ENCODE results near the gene PHLDB2.

The PHLDB2 gene

DNA sequence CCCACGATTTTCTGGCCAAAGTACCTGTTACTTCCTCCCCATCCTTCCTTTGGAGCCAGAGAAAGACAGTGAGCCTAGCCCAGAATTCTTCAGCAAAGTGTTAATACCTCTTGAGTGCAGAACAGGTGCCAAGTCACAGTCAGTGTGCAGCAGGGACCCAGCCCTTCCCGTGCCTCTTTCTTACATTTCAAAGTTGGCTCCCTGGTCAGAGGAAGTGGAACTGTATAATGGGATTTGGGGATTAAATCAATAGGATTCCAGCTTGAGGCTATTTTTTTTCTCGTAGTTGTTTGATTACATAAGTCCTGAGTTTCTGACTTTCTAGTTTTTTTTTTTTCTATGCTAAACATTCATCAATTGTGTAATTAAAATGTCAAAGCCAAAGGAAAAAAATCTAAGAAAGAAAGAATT, 67.2 kb downstream of the PHLDB2 start:
- no peak for DNase-seq (ENCODE audit: low read depth)

GRCh38 chr3:111928613-111929012, 69.5 kb downstream of the PHLDB2 start:
- DNase-seq (ENCODE audit: low read depth) = no peak

- DNase-seq (ENCODE audit: low read depth) = no peak
These were observed 70.4 kb downstream of the PHLDB2 start for GRCh38 chr3:111929484-111929883.

DNA sequence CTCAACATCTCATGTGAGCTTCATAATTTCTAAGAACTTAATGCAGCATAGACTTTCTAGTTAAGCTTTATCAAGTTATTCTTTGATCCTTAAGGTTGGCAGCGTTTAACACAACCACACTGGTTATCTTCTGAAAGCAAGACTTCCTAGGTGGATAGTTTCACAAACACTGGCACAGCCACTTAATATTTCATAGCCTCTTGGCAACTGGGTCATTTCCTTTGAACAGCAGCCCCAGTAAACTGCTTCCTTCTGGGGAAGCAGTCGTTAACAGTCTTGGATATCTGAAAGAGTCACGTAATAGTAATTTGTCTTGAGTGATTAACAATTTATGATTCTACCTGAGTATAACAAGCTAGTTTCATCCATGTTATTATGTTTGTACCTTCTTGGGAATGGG, 73.9 kb downstream of the PHLDB2 start:
- DNase-seq (ENCODE audit: low read depth) = no peak

- peak; percentile 63 for DNase-seq (ENCODE audit: low read depth)
These were observed 77.3 kb downstream of the PHLDB2 start for GRCh38 chr3:111936191-111936841.

GRCh38 chr3:111936967-111937366, 77.9 kb downstream of the PHLDB2 start:
- no peak for DNase-seq (ENCODE audit: low read depth)

DNA sequence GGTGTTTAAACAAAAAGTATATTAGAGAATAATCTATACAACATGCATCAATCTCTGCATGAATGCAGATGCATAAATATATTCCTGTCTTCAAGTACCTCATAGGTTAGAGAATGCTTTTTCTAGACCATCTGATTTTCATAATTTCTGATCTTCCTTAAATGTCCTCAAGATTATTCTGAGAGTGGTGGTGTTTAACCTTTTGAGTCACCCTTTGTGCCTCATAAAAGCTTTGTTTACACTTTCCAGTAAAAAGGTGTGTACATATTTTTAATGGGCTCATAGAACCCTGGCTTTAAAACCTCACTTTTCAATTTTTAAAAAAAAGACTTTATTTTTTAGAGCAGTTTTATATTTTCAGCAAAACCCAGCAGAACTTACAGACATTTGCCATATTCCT, 78.8 kb downstream of the PHLDB2 start:
- no peak for DNase-seq (ENCODE audit: low read depth)

DNA sequence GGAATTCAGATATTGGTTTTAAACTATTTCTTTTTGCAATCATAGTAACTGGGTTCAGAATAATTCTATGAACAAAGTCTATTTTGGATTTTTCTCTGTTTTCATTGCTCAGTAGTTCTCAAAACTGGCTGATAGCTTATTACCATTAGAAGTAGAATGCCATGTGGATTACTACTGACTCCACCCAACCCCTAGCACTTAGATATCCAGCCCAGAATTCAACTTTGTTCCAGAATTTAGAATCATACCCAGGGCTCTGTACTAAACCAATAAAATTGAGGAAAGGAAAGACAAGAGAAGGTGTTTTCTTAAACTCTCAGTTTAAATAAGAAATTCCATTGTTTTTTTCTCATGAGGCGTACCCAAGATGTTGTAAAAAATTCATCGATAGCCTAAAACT, 80.8 kb downstream of the PHLDB2 start:
- DNase-seq (ENCODE audit: low read depth) = no peak

DNA sequence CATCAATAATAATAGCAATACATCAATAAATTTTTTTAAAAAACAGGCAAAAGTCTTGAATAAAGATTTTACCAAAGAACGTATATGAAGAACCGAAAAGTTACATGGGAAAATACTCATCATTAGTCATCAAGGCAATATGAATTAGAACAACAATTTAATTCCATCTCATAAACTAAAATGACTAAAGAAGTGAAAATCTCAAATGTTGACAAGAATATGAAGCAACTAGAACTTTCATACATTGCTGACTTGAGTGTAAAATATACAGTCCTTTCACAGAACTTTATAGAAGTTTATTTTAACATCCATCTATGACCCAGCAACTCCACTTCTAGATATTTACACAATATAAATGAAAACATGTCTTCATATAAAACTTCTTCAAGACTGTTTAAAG, 84.5 kb downstream of the PHLDB2 start:
- no peak for DNase-seq (ENCODE audit: low read depth)

DNA sequence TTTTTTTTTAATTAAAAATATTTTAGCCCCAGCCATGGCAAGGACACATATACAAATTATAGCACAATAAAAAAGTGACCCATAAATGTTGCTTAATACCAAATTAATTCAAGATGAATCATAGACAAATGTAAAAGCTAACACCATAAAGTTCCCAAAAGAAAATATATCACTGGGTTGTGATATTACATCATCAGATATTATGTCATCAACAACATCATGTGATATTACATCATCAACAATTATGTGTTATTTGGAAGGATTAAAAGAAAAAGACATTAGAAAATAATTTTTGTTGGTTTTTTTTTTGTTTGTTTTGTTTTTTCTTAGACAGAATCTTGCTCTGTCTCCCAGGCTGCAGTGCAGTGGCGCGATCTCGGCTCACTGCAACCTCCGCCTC, 85.3 kb downstream of the PHLDB2 start:
- DNase-seq (ENCODE audit: low read depth) = no peak

DNA sequence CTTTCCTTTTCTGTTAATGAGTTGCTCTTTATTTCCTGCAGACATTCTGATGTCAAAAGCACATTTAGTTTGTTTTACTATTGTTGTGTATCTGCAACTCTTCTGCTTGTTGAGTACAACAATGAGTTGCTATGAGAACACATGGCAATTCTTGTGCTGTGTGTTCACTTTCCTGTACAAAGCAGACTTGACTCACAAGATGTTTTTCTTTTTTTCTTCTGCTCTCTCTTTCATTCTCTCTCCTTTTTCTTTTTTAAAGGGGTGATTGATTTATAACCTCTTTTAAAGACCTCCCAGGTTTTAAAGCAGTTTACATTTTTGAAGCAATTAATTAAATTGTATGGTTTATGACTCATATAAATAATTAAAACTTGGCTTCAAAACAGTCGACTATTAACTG, 88.2 kb downstream of the PHLDB2 start:
- peak; percentile 50 for DNase-seq (ENCODE audit: low read depth)

GRCh38 chr3:111948786-111949185, 89.7 kb downstream of the PHLDB2 start:
- DNase-seq (ENCODE audit: low read depth) = no peak

- no peak for DNase-seq (ENCODE audit: low read depth)
These were observed 90.6 kb downstream of the PHLDB2 start for GRCh38 chr3:111949712-111950111.

DNA sequence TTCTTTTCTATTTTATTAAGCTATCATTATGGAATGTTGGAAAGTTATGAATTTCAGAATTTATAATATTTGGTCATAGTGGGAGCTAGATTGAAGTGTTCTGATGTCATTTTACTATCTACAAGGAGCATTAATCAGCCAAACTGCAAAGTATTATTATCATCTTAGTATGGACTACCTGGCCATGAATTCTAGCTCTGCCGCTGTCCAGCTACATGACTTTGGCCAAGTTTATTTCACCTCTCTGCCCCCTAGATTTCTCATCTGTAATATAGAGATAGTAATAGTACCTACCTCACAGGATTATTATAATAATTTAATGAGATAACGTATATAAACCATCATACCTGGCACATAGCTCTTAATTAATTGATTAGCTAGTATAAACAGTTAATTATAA, 92.0 kb downstream of the PHLDB2 start:
- no peak for DNase-seq (ENCODE audit: low read depth)

DNA sequence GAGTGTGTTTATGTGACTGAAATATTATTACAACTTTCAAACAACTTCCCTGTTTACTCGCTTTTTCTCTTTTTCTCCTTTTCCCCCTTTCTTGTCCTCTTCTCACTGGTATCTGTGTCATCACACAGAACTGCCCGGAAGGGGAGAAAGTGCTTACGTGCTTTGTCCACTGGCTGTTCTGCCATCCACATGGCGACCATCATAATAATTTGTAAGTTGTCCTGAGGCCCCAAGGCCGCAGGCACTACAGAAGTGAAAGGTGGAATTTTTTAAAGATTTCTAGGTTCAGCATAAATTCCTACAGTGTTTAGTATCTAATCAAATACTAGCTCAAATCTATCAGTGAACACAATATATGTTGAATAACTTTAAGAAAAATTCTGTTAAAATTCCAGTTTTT, 93.0 kb downstream of the PHLDB2 start:
- no peak for DNase-seq (ENCODE audit: low read depth)

DNA sequence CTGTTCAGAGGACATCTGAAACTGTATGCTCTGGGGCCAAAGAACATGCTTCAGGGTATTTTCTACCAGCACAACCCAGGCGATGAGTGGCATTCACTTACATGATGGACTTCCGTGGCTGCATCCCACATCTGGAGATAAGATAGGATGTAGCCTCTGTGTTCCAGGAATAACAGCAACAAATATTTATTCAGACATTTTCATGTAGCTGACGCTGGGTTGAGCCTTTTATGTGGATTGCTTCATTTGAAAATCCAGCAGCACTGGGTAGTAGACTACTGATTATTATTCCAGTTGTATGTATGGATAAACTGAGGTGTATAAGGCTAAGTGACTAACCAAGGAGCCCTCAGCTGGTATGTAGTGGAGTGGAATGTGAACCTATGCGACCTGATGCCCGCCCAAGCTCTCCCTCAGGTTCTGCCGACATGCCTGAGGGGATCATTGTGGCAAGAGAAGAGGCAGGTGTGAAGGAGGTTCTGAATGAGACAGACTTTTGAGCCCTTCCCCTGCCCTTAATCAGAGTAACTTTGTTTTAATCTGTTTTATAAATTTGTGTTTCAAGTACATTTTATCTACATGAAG, 93.9 kb downstream of the PHLDB2 start:
- DNase-seq (ENCODE audit: low read depth) = no peak

DNA sequence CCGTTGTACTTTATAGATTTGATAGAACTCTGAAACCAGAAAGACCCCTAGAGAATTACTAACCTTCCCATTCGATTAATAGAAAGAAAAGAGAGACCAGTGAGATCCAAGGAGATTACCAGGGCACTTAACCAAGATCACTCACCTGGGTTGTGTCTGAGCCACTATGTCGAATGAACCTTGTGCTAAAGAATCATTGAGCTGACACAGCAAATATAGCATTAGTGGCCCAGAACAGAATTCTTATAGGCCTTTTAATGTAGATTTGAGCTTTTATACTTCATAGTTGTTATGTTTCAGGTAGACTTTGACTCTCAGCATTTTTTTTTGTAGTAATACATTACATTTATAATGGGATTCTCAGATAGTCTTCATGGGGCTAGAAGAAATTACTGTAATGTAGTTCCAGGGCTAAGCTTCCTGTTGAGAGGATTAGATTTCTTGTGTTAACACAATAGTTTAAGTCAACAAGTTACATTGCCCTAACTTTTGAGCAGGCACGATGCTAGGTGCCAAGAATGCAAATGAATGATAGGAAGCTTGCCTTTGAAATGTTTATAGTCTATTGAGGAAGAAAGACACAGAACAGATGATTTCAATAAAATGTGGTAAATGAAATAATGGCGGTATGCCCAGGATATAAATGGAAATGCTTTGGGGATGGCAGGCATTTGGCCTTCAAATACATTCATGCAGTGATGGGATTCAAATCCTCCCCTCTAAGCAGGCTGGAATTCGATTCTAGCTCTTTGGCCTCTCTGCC, 95.3 kb downstream of the PHLDB2 start:
- peak; percentile 79 for DNase-seq (ENCODE audit: low read depth)

DNA sequence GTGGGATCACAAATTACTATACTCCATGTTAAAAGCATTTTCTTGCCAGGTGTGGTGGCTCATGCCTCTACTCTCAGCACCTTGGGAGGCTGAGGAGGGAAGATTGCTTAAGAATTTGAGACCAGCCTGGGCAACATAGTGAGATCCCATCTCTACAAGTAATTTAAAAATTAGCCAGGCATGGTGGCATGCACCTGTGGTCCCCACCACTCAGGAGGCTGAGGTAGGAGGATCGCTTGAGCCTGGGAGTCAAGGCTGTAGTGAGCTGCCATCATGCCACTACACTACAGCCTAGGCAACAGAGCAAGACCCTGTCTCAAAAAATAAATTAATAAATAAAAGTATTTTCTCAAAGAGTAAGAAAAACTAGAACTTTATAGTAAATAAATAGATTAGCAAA, 96.8 kb downstream of the PHLDB2 start:
- no peak for DNase-seq (ENCODE audit: low read depth)

- DNase-seq (ENCODE audit: low read depth) = no peak
These were observed 97.4 kb downstream of the PHLDB2 start for GRCh38 chr3:111956449-111956848.

- DNase-seq (ENCODE audit: low read depth) = no peak
These were observed 98.1 kb downstream of the PHLDB2 start for GRCh38 chr3:111956995-111957734.

DNA sequence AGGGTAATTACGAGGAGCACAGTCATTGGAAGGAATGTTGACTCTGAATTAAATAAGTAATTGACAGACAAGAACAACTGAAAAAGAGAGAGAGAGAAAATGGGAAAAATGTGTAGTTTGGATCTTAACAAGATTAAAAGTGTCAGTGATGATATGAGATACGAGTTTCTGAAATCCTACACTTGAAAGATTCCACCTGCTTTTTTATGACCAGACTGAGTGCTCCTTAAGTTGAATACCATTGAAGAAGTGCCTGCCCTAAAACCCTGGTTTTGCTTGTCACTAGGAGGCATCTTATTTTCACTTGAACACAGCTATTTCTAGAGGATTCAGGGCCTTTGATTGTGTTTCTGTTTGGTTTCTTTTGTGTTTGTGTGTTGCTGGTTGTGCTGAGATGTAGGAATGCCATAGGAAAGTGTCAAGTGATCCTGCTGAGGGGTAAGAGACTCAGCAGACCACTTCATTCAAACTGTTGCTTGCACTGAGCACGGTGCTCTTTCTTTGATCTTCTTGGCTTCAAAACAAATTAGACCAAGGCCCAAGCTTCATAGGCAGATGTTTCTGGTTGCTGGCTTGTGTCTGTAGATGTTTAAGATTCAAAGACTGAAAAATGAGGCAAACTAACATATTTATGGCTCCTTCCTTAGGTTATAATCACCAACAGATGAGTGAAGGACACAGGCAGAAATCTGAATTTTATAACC, 102.5 kb downstream of the PHLDB2 start:
- no peak for DNase-seq (ENCODE audit: low read depth)

DNA sequence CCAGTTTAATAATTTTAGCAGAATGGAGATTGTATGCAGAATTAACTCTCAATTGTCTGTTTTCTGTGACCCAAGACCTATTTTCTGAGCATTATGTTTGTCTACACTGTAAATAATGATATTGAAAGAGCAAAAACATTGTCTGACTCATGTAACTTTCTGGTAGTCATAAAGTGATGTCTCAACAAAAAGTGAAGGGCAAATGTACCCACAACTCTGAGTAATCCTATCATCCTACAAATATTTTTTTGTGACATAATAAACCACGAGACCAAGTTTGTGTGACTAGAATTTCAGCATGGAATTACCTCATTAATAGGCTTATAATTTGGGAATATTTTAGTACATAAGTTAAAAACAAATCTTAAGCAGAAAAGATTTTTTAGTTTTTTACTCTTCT, 104.4 kb downstream of the PHLDB2 start:
- DNase-seq (ENCODE audit: low read depth) = peak; percentile 66

Measured in GM04503 (cell line).